K562 (cell line): ENCODE measurements around the gene NDST1. TPM values are rescaled to one million over a fixed set of nuclear protein-coding genes. Genes with fewer than 3 reads are reported as not detected.

Source experiments
- ATF7 ChIP-seq: fragments of 450-650 bp; IDR thresholded peaks from 2 replicates; pipeline ENCODE4 v1.7.1; 2014; ENCODE audit warnings: mild to moderate bottlenecking, moderate library complexity
- BHLHE40 ChIP-seq: IDR thresholded peaks from 2 replicates; pipeline ENCODE4 v1.6.1; 2011; ENCODE audit warnings: low read length, improper control_type of control experiment
- DNMT1 ChIP-seq: fragments of 450-650 bp; IDR thresholded peaks from 2 replicates; pipeline ENCODE4 v1.6.1; 2016; ENCODE audit warnings: antibody characterized with exemption, mild to moderate bottlenecking
- ETV5 ChIP-seq: sonication (generic); formaldehyde crosslinking; IDR thresholded peaks from 2 replicates; pipeline ENCODE4 v1.4.0; 2020; ENCODE audit warnings: low read depth, mild to moderate bottlenecking, missing genetic modification reagents
- FOXM1 ChIP-seq, 2 experiments: fragments of 450-650 bp in 1 of 2; sonication (generic) in 1 of 2; formaldehyde crosslinking in 1 of 2; IDR thresholded peaks; 2 replicates each; pipeline versions ENCODE4 v1.6.1 to v1.9.0; 2017 to 2022; ENCODE audit warnings: low read depth in 2 of 2, mild to moderate bottlenecking in 2 of 2, missing genetic modification reagents in 1 of 2, moderate library complexity in 1 of 2
- GATAD2B ChIP-seq: fragments of 450-650 bp; IDR thresholded peaks from 2 replicates; pipeline ENCODE4 v1.6.1; 2017; ENCODE audit warnings: mild to moderate bottlenecking, borderline replicate concordance
- HLTF ChIP-seq: fragments of 450-650 bp; IDR thresholded peaks from 2 replicates; pipeline ENCODE4 v1.6.1; 2016
- HOXB6 ChIP-seq: fragments of 250-450 bp; sonication (Bioruptor Pico); IDR thresholded peaks from 2 replicates; pipeline ENCODE4 v1.5.1; 2022; ENCODE audit warnings: mild to moderate bottlenecking, borderline replicate concordance
- ILF3 ChIP-seq: fragments of 450-650 bp; IDR thresholded peaks from 2 replicates; pipeline ENCODE4 v1.6.1; 2018; ENCODE audit warnings: antibody characterized with exemption, mild to moderate bottlenecking, moderate library complexity, borderline replicate concordance
- KDM1A ChIP-seq, 2 experiments: fragments of 450-650 bp; IDR thresholded peaks; 2 replicates each; pipeline ENCODE4 v1.6.1; 2016; ENCODE audit warnings: mild to moderate bottlenecking in 2 of 2
- KLF16 ChIP-seq: IDR thresholded peaks from 2 replicates; pipeline ENCODE4 v1.6.1; 2016; ENCODE audit warnings: antibody characterized with exemption
- MTF1 ChIP-seq: fragments of 250-450 bp; sonication (Bioruptor Pico); IDR thresholded peaks from 2 replicates; pipeline ENCODE4 v1.9.0; 2021; ENCODE audit warnings: moderate library complexity, mild to moderate bottlenecking, inconsistent platforms, borderline replicate concordance
- MYC ChIP-seq, 2 experiments: fragments of 250-450 bp in 1 of 2; sonication (Bioruptor Pico) in 1 of 2; IDR thresholded peaks; 2 replicates each; pipeline versions ENCODE4 v1.5.1 to v1.6.1; 2012 to 2021; ENCODE audit warnings: low read depth in 2 of 2, borderline replicate concordance in 1 of 2, improper control_type of control experiment in 1 of 2, low read length in 1 of 2, mild to moderate bottlenecking in 1 of 2, moderate library complexity in 1 of 2
- NBN ChIP-seq: fragments of 450-650 bp; IDR thresholded peaks from 2 replicates; pipeline ENCODE4 v1.6.1; 2016; ENCODE audit warnings: low read depth, mild to moderate bottlenecking
- NEUROD1 ChIP-seq: fragments of 150-350 bp; IDR thresholded peaks from 2 replicates; pipeline ENCODE4 v1.6.1; 2014; ENCODE audit warnings: borderline replicate concordance, low read length, low read depth; ENCODE audit not compliant: partially characterized antibody
- NFATC3 ChIP-seq: fragments of 450-650 bp; IDR thresholded peaks from 2 replicates; pipeline ENCODE4 v1.6.1; 2017; ENCODE audit warnings: mild to moderate bottlenecking
- NRF1 ChIP-seq, 2 experiments: fragments of 450-650 bp; IDR thresholded peaks in 1 of 2; conservative IDR thresholded peaks in 1 of 2; 2 replicates each; pipeline ENCODE4 v1.6.1; 2014; ENCODE audit warnings: mild to moderate bottlenecking in 2 of 2
- POLR2AphosphoS5 ChIP-seq: IDR thresholded peaks from 2 replicates; pipeline ENCODE4 v1.6.1; 2011; ENCODE audit warnings: mild to moderate bottlenecking, low read depth, low read length, moderate library complexity; ENCODE audit not compliant: control insufficient read depth, insufficient read depth
- RFX1 ChIP-seq: fragments of 450-650 bp; IDR thresholded peaks from 2 replicates; pipeline ENCODE4 v1.6.1; 2016; ENCODE audit warnings: mild to moderate bottlenecking, moderate library complexity
- SMARCA4 ChIP-seq: fragments of 450-650 bp; IDR thresholded peaks from 2 replicates; pipeline ENCODE4 v1.6.1; 2016
- STAT5A ChIP-seq: IDR thresholded peaks from 2 replicates; pipeline ENCODE4 v1.6.1; 2012; ENCODE audit warnings: low read length, inconsistent platforms, borderline replicate concordance
- TBL1XR1 ChIP-seq, 2 experiments: IDR thresholded peaks; 2 replicates each; pipeline ENCODE4 v1.6.1; 2012; ENCODE audit warnings: improper control_type of control experiment in 2 of 2, low read length in 2 of 2, mild to moderate bottlenecking in 1 of 2
- TEAD1 ChIP-seq, 2 experiments: fragments of 450-650 bp in 1 of 2; sonication (generic) in 1 of 2; formaldehyde crosslinking; IDR thresholded peaks; 2 replicates each; pipeline versions ENCODE4 v1.4.0 to v1.8.0; 2020 to 2022; ENCODE audit warnings: mild to moderate bottlenecking in 2 of 2, missing genetic modification reagents in 1 of 2
- TRIM24 ChIP-seq, 2 experiments: fragments of 450-650 bp; IDR thresholded peaks; 2 replicates each; pipeline ENCODE4 v1.6.1; 2016
- ZNF217 ChIP-seq: sonication (generic); formaldehyde crosslinking; IDR thresholded peaks from 2 replicates; pipeline ENCODE4 v1.8.0; 2022; ENCODE audit warnings: mild to moderate bottlenecking, missing genetic modification reagents
- ZNF239 ChIP-seq: fragments of 250-450 bp; sonication (Bioruptor Pico); IDR thresholded peaks from 2 replicates; pipeline ENCODE4 v1.4.0; 2020; ENCODE audit warnings: mild to moderate bottlenecking
- ZNF263 ChIP-seq: sonication (generic); formaldehyde crosslinking; IDR thresholded peaks from 2 replicates; pipeline ENCODE4 v1.8.0; 2022; ENCODE audit warnings: mild to moderate bottlenecking, missing genetic modification reagents, borderline replicate concordance
- ZNF384 ChIP-seq: IDR thresholded peaks from 2 replicates; pipeline ENCODE4 v1.6.1; 2012; ENCODE audit warnings: low read depth, low read length, improper control_type of control experiment
- ZNF707 ChIP-seq: fragments of 250-450 bp; sonication (Bioruptor Pico); conservative IDR thresholded peaks from 2 replicates; pipeline ENCODE4 v1.8.0; 2022; ENCODE audit warnings: inconsistent platforms, mild to moderate bottlenecking, moderate library complexity
- ZNF766 ChIP-seq: fragments of 200-800 bp; sonication (Bioruptor generic); conservative IDR thresholded peaks from 2 replicates; pipeline ENCODE4 v1.6.1; 2016; ENCODE audit warnings: missing genetic modification characterization, missing compliant biosample characterization
- polyA plus RNA-seq, 8 experiments: library from polyadenylated mRNA; depleted of rRNA in 4 of 8; stranded (reverse) in 5 of 8; unstranded in 3 of 8; fragments of >200 nt; fragmentation: Nextera tagmentation in 2 of 8; fragmentation: Illumina TruSeq in 1 of 8; extraction: Ambion mirVana in 2 of 8; extraction: Trizol in 1 of 8; gene quantifications; 2 replicates each; pipeline versions ENCODE4 v1.2.1 to v1.2.3, GENCODE V29; 2011 to 2014; ENCODE audit warnings: inconsistent platforms in 1 of 8, missing spikeins in 1 of 8
- total RNA-seq, 7 experiments: library from RNA; depleted of rRNA in 6 of 7; stranded (reverse); fragments of >200 nt in 6 of 7; fragmentation: Illumina TruSeq in 2 of 7; extraction: Trizol in 2 of 7; gene quantifications; 2 replicates each; pipeline versions ENCODE4 v1.2.1 to v1.2.3, GENCODE V29; 2011 to 2021; ENCODE audit warnings: low replicate concordance in 1 of 7
- TF ChIP-seq, protein P1 (sequence below), 2 experiments: fragments of 450-650 bp; conservative IDR thresholded peaks; 2 replicates each; pipeline ENCODE4 v1.6.1; 2017; ENCODE audit warnings: mild to moderate bottlenecking in 2 of 2, moderate library complexity in 2 of 2

The NDST1 gene
- total and polyA plus RNA-seq, 9 of the 15 experiments (the other 6 are each of a cell fraction or from before 2014, with no cell fraction given): 0.38 to 47.9 (median 9.9) TPM

DNA sequence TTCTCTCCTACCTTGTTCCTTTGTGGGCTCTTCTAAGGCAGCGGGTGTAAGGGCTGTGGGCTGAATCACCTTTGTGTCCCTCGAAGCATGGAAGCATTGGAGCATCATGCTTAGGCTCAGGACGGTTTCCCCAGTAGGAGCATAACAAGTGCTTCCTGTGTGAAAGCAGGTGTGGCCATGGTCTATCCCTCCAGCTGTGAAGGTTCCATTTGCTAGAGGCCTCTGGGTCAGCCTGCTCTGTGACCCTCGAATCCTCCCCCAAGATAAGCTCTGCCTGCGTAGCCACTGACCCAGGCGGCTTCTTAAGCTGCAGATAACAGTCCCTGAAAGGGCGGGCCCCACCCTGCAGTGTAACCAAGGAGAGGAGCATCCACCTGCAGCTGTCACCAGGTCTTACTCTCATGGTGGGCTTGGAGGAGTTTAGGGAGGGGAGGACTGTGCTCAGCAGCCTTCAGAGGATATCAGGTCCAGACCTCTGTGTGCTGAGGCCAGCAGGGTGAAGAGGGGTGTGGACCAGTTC, 8.4 kb upstream of the NDST1 start (continued):
- TF ChIP-seq, protein P1, sequence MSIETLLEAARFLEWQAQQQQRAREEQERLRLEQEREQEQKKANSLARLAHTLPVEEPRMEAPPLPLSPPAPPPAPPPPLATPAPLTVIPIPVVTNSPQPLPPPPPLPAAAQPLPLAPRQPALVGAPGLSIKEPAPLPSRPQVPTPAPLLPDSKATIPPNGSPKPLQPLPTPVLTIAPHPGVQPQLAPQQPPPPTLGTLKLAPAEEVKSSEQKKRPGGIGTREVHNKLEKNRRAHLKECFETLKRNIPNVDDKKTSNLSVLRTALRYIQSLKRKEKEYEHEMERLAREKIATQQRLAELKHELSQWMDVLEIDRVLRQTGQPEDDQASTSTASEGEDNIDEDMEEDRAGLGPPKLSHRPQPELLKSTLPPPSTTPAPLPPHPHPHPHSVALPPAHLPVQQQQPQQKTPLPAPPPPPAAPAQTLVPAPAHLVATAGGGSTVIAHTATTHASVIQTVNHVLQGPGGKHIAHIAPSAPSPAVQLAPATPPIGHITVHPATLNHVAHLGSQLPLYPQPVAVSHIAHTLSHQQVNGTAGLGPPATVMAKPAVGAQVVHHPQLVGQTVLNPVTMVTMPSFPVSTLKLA (conservative IDR thresholded peaks at IDR 0.05): peak in 1 of 2 experiments; percentile 53; a peak in 2 of 4 replicates
- TF ChIP-seq GATAD2B: peak; percentile 52; the same call in 1 of the 2 replicates
- TF ChIP-seq ZNF217 (CRISPR knock-in tag): no peak
- no peak; the same call in 1 of the 2 replicates for TF ChIP-seq DNMT1
- peak; percentile 69; the same call in 1 of the 2 replicates for TF ChIP-seq NBN
- TF ChIP-seq TEAD1 (CRISPR knock-in tag; IDR thresholded peaks at IDR 0.05): no peak
- TF ChIP-seq NEUROD1: peak; percentile 69
- peak; percentile 67; the same call in 1 of the 2 replicates for TF ChIP-seq ETV5 (CRISPR knock-in tag)
- peak; percentile 96 for TF ChIP-seq KLF16
- TF ChIP-seq ZNF766: peak; percentile 68; the same call in 1 of the 2 replicates
- TF ChIP-seq POLR2AphosphoS5: peak; percentile 95
- peak; percentile 90 for TF ChIP-seq STAT5A
- TF ChIP-seq ZNF263 (CRISPR knock-in tag): peak; percentile 85
- TF ChIP-seq TRIM24 (IDR thresholded peaks at IDR 0.05): peak; percentile 90 to 91
- peak; percentile 32 to 50; a peak in 1 of 4 replicates for TF ChIP-seq NRF1 (conservative IDR thresholded peaks at IDR 0.05 in 1 of 2, IDR thresholded peaks at IDR 0.05 in 1 of 2)
- TF ChIP-seq FOXM1 (IDR thresholded peaks at IDR 0.05; ENCODE audit: low read depth): peak; percentile 66; the same call in 1 of the 2 replicates
- TF ChIP-seq FOXM1 (CRISPR knock-in tag; IDR thresholded peaks at IDR 0.05; ENCODE audit: low read depth): no peak
- no peak for TF ChIP-seq ILF3
- TF ChIP-seq HOXB6 (CRISPR knock-in tag): no peak
- TF ChIP-seq HLTF: 0 out of 2 replicates have a peak, but pooled peaks have one; percentile 60
- TF ChIP-seq MTF1 (CRISPR knock-in tag): no peak
- TF ChIP-seq ATF7: peak; percentile 61; the same call in 1 of the 2 replicates
- TF ChIP-seq BHLHE40: 0 out of 2 replicates have a peak, but pooled peaks have one; percentile 40
- TF ChIP-seq ZNF239 (CRISPR knock-in tag): no peak
- peak; percentile 83 for TF ChIP-seq SMARCA4
- peak; percentile 87 to 93 for TF ChIP-seq KDM1A (IDR thresholded peaks at IDR 0.05)
- TF ChIP-seq MYC (IDR thresholded peaks at IDR 0.05; ENCODE audit: low read depth, low read length): peak; percentile 68; the same call in 1 of the 2 replicates
- no peak for TF ChIP-seq MYC (CRISPR knock-in tag; IDR thresholded peaks at IDR 0.05; ENCODE audit: borderline replicate concordance, low read depth)
- no peak for TF ChIP-seq ZNF384
- no peak for TF ChIP-seq NFATC3
- TF ChIP-seq ZNF707 (CRISPR knock-in tag): no peak
- peak; percentile 70; the same call in 1 of the 2 replicates for TF ChIP-seq RFX1
- TF ChIP-seq TBL1XR1 (IDR thresholded peaks at IDR 0.05; ENCODE audit: low read length in 2 of 2): peak; percentile 57 to 84
